ENCODE data around the gene PHF13. TPM values are rescaled to one million over a fixed set of nuclear protein-coding genes. Genes with fewer than 3 reads are reported as not detected.

Gene PHF13
- total and polyA plus RNA-seq, 9 of the 15 experiments (the other 6 are each of a cell fraction or from before 2014, with no cell fraction given) = 1.8 to 36.1 (median 11.7) TPM

GRCh38 chr1:6603238-6603914 is 10.2 kb upstream of the PHF13 start (continued):
- TF ChIP-seq AFF1 (IDR thresholded peaks at IDR 0.05; ENCODE audit: low read depth in 1 of 2, partially characterized antibody in 2 of 2) (peak in 1 of 2 experiments; percentile 42), ZSCAN29 (IDR thresholded peaks at IDR 0.05) (no peak), CHD7 (IDR thresholded peaks at IDR 0.05; ENCODE audit: low read depth, low read length) (no peak), MTA2 (IDR thresholded peaks at IDR 0.05; ENCODE audit: low read depth) (no peak), RREB1 (CRISPR knock-in tag; IDR thresholded peaks at IDR 0.05) (no peak)

Measured in K562 (cell line).